ENCODE measurements around the gene SNX30.
A peak's percentile ranks its signal among the peaks of the same experiment; 100 is the strongest.

The SNX30 gene

DNA sequence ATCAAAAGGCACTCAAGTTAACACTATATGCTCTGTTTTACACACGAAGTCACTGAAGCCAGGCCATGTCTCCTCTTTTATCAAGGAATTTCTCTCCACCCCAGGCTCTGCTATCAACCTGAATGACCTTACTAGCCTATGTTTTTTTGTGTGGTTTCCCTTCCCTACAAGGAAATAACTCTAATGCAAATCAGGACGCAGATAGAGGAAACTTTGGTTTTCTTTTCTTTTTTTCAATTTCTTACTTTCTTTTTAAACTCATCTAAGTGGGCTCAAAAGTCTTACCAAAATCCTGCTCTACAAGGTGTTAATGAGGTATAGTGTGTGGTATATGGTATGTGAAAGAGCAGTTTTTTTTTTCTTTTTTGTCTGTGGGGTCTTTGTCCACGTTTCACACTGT is 145.6 kb downstream of the SNX30 start:
- Histone ChIP-seq H3K9me3 (ENCODE audit: control insufficient read depth, insufficient read depth, low read depth, low read length) (no peaks in the 10 kb centered on the region), H3K4me1 (ENCODE audit: control insufficient read depth, insufficient read depth, low read length) (no peaks in the 10 kb centered on the region), H3K27ac (ENCODE audit: extremely low read depth, low read depth, low read length) (no peak overlapping the region), H3K4me3 (ENCODE audit: low read depth, low read length) (no peak overlapping the region), H3K36me3 (ENCODE audit: control insufficient read depth in 2 of 2, insufficient read depth in 1 of 2, low read length in 2 of 2) (no peaks in the 10 kb centered on the region)
- no peak for TF ChIP-seq ZNF571 (tag by site-specific recombination; IDR thresholded peaks at IDR 0.05)
- no peak for TF ChIP-seq KLF1 (tag by site-specific recombination; IDR thresholded peaks at IDR 0.05)
- no peak for TF ChIP-seq ZNF654 (tag by site-specific recombination; IDR thresholded peaks at IDR 0.05; ENCODE audit: low read depth)
- no peak for TF ChIP-seq ZNF747 (tag by site-specific recombination; IDR thresholded peaks at IDR 0.05)
- TF ChIP-seq ZNF521 (tag by site-specific recombination; IDR thresholded peaks at IDR 0.05) = no peak
- TF ChIP-seq, protein P1, sequence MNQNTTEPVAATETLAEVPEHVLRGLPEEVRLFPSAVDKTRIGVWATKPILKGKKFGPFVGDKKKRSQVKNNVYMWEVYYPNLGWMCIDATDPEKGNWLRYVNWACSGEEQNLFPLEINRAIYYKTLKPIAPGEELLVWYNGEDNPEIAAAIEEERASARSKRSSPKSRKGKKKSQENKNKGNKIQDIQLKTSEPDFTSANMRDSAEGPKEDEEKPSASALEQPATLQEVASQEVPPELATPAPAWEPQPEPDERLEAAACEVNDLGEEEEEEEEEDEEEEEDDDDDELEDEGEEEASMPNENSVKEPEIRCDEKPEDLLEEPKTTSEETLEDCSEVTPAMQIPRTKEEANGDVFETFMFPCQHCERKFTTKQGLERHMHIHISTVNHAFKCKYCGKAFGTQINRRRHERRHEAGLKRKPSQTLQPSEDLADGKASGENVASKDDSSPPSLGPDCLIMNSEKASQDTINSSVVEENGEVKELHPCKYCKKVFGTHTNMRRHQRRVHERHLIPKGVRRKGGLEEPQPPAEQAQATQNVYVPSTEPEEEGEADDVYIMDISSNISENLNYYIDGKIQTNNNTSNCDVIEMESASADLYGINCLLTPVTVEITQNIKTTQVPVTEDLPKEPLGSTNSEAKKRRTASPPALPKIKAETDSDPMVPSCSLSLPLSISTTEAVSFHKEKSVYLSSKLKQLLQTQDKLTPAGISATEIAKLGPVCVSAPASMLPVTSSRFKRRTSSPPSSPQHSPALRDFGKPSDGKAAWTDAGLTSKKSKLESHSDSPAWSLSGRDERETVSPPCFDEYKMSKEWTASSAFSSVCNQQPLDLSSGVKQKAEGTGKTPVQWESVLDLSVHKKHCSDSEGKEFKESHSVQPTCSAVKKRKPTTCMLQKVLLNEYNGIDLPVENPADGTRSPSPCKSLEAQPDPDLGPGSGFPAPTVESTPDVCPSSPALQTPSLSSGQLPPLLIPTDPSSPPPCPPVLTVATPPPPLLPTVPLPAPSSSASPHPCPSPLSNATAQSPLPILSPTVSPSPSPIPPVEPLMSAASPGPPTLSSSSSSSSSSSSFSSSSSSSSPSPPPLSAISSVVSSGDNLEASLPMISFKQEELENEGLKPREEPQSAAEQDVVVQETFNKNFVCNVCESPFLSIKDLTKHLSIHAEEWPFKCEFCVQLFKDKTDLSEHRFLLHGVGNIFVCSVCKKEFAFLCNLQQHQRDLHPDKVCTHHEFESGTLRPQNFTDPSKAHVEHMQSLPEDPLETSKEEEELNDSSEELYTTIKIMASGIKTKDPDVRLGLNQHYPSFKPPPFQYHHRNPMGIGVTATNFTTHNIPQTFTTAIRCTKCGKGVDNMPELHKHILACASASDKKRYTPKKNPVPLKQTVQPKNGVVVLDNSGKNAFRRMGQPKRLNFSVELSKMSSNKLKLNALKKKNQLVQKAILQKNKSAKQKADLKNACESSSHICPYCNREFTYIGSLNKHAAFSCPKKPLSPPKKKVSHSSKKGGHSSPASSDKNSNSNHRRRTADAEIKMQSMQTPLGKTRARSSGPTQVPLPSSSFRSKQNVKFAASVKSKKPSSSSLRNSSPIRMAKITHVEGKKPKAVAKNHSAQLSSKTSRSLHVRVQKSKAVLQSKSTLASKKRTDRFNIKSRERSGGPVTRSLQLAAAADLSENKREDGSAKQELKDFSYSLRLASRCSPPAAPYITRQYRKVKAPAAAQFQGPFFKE (tag by site-specific recombination; IDR thresholded peaks at IDR 0.05; ENCODE audit: borderline replicate concordance) = no peak
- TF ChIP-seq, protein P2, sequence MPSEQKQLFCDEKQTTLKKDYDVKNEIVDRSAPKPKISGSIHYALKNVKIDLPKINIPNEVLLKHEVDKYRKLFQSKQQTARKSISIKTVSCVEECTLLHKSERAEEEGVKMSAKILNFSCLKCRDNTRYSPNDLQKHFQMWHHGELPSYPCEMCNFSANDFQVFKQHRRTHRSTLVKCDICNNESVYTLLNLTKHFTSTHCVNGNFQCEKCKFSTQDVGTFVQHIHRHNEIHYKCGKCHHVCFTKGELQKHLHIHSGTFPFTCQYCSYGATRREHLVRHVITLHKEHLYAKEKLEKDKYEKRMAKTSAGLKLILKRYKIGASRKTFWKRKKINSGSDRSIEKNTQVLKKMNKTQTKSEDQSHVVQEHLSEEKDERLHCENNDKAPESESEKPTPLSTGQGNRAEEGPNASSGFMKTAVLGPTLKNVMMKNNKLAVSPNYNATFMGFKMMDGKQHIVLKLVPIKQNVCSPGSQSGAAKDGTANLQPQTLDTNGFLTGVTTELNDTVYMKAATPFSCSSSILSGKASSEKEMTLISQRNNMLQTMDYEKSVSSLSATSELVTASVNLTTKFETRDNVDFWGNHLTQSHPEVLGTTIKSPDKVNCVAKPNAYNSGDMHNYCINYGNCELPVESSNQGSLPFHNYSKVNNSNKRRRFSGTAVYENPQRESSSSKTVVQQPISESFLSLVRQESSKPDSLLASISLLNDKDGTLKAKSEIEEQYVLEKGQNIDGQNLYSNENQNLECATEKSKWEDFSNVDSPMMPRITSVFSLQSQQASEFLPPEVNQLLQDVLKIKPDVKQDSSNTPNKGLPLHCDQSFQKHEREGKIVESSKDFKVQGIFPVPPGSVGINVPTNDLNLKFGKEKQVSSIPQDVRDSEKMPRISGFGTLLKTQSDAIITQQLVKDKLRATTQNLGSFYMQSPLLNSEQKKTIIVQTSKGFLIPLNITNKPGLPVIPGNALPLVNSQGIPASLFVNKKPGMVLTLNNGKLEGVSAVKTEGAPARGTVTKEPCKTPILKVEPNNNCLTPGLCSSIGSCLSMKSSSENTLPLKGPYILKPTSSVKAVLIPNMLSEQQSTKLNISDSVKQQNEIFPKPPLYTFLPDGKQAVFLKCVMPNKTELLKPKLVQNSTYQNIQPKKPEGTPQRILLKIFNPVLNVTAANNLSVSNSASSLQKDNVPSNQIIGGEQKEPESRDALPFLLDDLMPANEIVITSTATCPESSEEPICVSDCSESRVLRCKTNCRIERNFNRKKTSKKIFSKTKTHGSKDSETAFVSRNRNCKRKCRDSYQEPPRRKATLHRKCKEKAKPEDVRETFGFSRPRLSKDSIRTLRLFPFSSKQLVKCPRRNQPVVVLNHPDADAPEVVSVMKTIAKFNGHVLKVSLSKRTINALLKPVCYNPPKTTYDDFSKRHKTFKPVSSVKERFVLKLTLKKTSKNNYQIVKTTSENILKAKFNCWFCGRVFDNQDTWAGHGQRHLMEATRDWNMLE (tag by site-specific recombination; conservative IDR thresholded peaks at IDR 0.05; ENCODE audit: low read depth) = no peak
- TF ChIP-seq SCRT2 (tag by site-specific recombination; IDR thresholded peaks at IDR 0.05) = no peak
- no peak for TF ChIP-seq KLF8 (tag by site-specific recombination; IDR thresholded peaks at IDR 0.05)
- TF ChIP-seq BCL11A (tag by site-specific recombination; IDR thresholded peaks at IDR 0.05; ENCODE audit: low read depth) = no peak
- TF ChIP-seq ZNF426 (tag by site-specific recombination; IDR thresholded peaks at IDR 0.05) = no peak
- no peak for TF ChIP-seq WT1 (tag by site-specific recombination; IDR thresholded peaks at IDR 0.05)
- TF ChIP-seq ZNF169 (tag by site-specific recombination; IDR thresholded peaks at IDR 0.05) = no peak
- no peak for TF ChIP-seq ZNF768 (tag by site-specific recombination; IDR thresholded peaks at IDR 0.05)
- no peak for TF ChIP-seq GLIS1 (tag by site-specific recombination; IDR thresholded peaks at IDR 0.05)
- ChIA-PET POLR2A (no interaction called here), CTCF (no interaction called here)

DNA sequence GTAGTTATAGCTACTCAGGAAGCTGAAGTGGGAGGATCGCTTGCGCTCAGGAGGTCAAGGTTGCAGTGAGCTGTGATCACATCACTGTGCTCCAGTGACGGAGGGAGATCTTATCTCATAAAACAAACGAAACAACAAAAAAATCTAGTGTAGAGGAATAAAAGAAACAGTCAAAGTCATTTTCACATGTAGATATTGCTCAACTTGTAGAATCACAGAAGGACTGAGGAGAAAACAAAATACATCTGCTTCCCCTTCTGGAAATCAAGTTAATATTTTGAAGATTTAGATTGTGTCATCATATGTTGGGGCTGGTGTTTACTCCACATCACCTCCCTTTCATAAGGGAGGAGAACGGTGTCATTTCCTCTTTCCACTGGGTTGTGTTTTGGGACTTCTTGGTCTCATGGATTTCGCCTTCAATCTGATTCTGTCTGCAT is 148.3 kb downstream of the SNX30 start:
- no peak overlapping the region for H3K27ac ChIP-seq (ENCODE audit: extremely low read depth, low read depth, low read length)
- H3K4me1 ChIP-seq (ENCODE audit: control insufficient read depth, insufficient read depth, low read length) = no peaks in the 10 kb centered on the region
- POLR2A ChIA-PET = no interaction called here
- TF ChIP-seq, protein P1 (tag by site-specific recombination; IDR thresholded peaks at IDR 0.05; ENCODE audit: borderline replicate concordance) = no peak
- no peak for TF ChIP-seq ZNF768 (tag by site-specific recombination; IDR thresholded peaks at IDR 0.05)
- no peak for TF ChIP-seq ZNF146 (tag by site-specific recombination; IDR thresholded peaks at IDR 0.05)
- TF ChIP-seq ZNF248 (tag by site-specific recombination; IDR thresholded peaks at IDR 0.05) = no peak
- TF ChIP-seq FEZF1 (tag by site-specific recombination; IDR thresholded peaks at IDR 0.05) = no peak
- TF ChIP-seq OSR2 (tag by site-specific recombination; IDR thresholded peaks at IDR 0.05) = 0 out of 2 replicates have a peak, but pooled peaks have one; percentile 34
- CTCF ChIA-PET = interaction anchor here (0.7 to 1.4 kb wide), 3 partner anchors 16 to 87 kb away, joined by 3 to 4 read pairs (median 3); no protein-coding TSS in a partner anchor
- H3K9me3 ChIP-seq (ENCODE audit: control insufficient read depth, insufficient read depth, low read depth, low read length) = no peaks in the 10 kb centered on the region
- H3K4me3 ChIP-seq (ENCODE audit: low read depth, low read length) = no peak overlapping the region
- H3K36me3 ChIP-seq (ENCODE audit: control insufficient read depth in 2 of 2, insufficient read depth in 1 of 2, low read length in 2 of 2) = no peaks in the 10 kb centered on the region

All from HEK293 (cell line).